ENCODE data around the gene SRGAP2C.
"Not testable (repeated sequence)": the region's sequence is repeated elsewhere in the genome, so short reads cannot be mapped to it uniquely, and the experiment has no call there.

The SRGAP2C gene

DNA sequence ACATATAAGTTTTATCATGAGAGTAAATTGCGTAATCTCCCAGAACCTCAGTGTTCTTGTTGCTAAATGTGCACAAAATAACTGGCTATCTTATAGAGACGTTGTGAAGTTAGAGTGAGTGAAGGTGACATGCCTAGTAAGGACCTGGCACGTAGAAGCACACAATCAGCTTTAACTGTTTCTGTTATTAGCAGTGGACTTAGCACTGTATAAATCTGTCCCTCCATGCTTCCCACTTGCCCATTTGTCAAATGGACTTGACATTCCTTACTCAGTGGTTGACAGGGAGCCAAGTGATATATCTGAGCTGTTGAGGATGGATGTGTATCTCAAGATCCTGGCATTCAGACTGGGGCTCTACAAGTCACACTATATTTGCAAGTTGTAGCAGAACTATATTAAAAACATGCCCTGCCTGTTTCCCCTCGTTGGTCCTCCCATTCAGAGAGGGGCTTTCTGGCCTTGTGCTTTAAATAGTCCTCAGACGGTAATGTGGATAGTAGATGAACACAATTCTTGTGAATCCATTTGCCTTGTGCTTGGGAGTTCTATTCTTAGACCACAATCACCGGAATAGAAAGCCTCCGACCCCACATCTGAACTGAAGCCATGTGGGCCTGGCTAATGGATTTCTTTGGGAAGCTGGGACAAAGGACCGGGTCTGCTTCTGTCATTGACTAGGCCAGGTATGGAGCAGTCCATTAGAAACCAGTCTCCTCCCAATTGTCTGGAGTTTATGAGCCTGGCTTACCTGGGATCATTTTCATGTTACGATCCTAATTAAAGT, 43.0 kb downstream of the SRGAP2C start:
- DNase-seq (ENCODE audit: low spot score), result not testable (repeated sequence)

DNA sequence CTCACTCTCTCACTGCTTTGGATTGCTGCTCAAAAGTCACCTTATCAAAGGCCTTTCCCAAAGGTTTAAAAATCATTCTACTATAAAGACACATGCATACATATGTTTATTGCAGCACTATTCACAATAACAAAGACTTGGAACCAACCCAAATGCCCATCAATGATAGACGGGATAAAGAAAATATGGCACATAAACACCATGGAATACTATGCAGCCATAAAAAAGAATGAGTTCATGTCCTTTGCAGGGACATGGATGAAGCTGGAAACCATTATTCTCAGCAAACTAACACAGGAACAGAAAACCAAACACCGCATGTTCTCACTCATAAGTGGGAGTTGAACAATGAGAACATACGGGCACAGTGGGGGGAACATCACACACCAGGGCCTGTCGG, 45.9 kb downstream of the SRGAP2C start:
- not testable (repeated sequence) for DNase-seq (ENCODE audit: low spot score)

DNA sequence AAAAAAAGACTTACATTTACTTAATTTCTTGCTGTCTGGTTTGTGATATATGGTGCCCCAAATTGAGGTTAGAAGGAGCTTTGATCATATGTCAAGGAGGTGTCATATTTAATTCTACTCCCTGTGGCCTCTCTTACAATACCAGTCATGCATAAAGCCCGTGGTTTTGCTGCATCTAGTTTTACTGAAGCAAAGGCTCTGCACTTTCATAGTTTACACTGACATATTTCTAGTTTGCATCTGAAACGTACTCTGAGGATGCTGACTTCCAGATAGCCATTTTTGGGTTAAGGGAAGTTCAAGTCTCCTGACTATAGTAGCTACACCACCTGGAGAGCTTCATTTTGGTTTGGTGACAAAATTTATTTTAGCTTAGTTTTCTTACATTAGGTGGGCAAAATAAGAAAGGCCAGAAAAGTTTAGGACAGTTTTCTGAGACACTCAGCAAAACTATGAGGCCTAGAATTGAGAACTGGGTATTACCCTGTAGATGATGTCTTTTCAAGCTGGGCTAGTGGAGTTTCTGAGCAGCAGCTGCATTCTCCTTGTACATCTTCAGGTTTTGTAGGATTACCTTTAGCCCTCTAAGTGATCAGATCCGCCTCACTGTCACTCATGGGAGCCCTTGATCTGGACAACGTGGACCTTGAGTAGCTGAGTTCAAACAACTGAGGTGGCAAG, 47.8 kb downstream of the SRGAP2C start:
- not testable (repeated sequence) for DNase-seq (ENCODE audit: low spot score)

DNA sequence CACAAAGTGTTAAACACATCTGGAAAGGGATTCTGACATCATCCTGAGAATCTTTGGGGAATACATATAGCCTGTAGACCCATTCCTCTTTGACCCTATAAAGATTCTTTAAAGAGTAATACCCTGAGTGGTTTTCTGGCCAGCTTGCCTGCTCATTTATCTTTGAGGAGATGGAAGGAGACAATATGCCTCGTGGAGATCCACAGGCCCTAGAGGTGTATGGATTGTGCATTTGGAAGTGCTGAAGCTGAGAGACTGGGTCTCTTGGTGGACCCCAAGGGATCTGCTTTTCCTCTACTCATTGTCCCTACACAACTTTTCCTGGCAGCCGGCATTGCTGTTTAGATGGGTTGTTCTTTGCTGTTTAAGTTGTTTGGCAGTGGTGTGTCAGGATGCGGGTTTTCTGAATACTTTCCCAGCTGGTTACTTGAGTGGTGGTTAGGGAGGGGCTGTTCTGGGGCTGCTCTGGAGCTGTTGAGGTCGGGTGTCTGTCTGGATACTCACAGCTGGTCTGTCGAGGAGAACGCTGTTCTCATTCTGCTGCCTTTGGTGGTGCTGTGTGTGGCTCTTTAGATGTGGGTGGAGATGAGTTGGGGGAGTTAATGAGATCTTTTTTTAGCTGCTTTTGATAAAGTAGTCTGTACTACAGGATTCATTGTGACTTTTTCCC, 49.5 kb downstream of the SRGAP2C start:
- not testable (repeated sequence) for DNase-seq (ENCODE audit: low spot score)

DNA sequence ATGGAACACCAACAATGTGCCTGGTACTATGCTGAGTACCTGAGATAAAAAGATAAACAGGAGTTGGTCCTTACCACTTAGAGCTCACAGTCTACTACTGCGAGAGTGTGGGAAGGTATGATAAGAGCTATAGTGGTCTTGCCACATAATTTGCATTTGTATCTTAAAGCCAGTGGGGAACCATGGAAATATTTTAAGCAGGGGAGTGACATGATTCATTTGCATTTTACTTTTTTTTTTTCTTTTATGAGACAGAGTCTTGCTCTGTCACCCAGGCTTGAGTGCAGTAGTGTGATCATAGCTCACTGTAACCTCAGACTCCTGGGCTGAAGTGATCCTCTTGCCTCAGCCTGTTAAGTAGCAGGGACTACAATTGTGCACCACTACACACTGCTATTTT, 53.6 kb downstream of the SRGAP2C start:
- DNase-seq (ENCODE audit: low spot score), result not testable (repeated sequence)

DNA sequence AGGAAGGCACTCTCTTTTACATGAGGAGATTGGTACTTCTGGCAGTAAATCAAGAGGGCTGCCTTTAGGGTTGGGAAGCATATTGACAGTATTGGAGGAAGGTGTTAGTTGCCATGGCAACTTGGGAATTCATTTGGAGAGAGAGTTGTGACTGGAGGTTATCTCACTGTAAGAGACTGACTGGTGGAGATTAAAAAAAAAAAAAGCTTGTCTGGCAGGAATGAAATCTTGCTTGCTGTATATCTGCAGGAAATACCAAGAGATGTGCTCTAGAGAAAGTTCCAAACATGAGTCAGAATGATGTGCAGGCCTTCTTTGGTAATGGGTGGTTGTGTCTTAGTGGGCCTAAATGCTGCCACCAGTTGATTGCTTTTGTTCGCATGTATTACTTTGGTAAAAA, 59.1 kb downstream of the SRGAP2C start:
- DNase-seq (ENCODE audit: low spot score), result not testable (repeated sequence)

DNA sequence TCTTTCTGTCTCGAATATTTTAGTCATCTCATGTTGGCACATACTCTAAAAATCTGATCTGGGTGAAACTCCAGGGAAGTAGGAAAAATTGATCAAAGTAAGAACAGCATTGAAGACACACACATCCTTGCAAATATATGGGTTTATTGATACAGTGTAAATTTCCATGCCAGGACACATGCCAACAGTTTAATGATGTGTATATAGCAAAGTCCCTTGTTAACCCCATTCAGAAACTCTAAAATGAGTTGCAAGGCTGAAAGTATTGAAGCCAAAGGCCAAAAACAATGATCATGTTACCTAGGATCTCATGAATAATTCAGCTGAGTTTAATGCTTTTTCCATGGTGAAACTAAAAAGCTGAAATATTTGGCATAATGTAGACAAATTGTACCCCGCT, 61.6 kb downstream of the SRGAP2C start:
- not testable (repeated sequence) for DNase-seq (ENCODE audit: low spot score)

DNA sequence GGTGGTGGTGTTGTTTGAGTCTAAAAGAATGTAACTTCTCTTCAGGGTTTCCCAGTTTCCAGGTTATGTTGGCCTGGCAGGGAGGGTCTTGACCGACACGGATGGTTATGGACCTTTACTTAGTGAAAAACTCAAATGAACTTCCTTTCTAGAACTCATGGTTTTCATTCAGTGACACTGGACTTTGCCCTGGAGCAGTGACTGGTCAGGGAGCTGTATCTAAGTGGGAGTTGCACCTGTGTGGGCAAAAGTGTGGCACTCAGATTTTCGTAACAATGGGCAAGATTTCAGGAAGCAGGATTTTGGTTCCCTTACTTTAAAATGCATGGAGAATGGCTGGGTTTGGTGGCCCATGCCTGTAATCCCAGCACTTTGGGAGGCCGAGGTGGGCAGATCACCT, 67.9 kb downstream of the SRGAP2C start:
- not testable (repeated sequence) for DNase-seq (ENCODE audit: low spot score)

DNA sequence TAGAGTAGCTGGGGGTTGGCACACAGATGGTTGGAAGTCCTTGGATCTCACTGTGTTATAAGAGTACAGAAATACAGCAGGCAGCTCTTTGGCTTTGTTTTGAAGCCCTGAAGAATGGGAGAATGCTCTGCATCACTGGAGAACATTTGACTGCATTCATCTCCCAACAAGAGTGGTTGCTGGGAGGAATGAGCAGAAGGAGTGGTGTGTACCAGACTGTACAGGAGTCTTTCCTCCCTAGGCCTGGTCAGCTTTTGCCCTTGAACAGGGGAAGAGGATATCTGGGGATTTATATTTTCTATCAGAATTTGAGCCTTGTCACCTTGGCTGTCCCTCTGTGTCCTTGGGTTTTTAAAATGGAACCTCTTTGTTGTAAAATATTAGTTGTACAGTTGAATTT, 69.8 kb downstream of the SRGAP2C start:
- DNase-seq (ENCODE audit: low spot score), result not testable (repeated sequence)

DNA sequence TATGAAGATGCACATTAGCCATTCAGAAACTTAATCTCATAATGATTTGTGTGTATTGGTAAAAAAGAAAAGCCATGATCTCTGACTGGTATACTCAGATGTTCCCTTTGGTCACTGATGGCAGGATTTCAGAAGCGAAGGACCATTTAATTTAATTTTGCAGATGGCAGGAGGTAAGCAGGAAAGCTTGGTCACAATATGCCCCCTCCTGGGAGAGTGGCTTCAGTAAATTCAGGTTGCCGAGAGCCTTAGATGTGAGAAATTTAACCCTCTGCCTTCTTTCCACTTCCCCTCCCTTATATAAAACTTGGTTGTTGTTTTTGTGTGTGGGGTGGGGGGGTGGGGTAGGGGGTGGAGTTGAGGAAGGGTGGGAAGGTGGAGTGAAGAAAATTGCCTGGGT, 72.9 kb downstream of the SRGAP2C start:
- DNase-seq (ENCODE audit: low spot score), result not testable (repeated sequence)

DNA sequence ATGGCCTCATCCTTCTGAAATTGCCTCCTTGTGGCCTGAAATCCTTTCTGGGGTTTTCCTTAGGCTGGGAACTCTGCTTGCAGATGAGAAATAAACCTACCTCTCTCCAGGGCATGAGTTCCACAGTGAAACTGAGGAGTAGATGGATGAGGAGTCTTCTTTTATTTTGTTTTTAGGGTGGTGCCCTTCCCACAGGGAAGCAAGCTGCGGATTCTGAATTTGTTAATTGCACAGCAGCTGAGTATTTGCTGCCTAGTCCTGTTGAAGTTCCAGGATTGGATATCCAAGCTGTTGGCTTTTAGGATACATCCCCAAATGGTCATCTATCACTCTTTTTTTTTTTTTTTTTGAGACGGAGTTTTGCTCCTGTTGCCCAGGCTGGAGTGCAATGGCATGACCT, 73.4 kb downstream of the SRGAP2C start:
- DNase-seq (ENCODE audit: low spot score), result not testable (repeated sequence)

DNA sequence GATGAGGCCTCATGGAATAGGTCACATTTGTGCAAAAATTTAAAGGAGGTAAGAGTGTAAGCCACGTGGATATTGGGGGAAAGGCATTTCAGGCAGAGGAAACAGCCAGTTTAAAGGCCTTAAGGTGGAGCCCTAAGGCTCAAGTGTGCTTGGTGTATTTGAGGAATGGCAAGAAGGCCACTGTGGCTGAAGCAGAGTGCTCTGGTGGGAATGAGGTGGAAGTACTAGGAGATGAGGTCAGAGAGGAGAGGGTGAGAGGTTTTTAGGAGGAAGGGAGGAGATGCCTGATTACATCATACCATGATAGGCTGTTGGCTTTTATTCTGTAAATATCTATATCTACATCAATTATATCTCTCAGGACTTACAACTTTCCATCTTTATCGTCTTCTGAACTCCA, 75.4 kb downstream of the SRGAP2C start:
- DNase-seq (ENCODE audit: low spot score), result not testable (repeated sequence)

DNA sequence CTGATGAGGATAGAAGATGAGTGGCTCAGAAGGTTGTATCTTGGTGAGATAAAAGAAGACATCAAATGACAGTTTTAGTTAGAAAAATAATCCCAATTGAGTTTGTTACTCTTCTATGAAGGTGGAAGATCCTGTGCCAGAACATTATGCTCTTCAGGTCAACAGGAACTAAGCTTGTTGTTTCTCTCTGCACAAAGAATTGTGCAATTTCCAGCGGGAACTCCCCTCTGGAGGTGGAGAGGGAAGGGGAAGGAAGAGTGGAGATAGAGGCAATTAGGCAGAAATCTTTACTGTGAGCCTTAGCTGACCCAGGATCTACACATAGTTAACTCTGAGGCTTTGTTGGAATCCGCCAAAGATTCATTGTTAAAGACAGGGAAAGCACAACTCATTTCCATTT, 77.4 kb downstream of the SRGAP2C start:
- DNase-seq (ENCODE audit: low spot score), result not testable (repeated sequence)

DNA sequence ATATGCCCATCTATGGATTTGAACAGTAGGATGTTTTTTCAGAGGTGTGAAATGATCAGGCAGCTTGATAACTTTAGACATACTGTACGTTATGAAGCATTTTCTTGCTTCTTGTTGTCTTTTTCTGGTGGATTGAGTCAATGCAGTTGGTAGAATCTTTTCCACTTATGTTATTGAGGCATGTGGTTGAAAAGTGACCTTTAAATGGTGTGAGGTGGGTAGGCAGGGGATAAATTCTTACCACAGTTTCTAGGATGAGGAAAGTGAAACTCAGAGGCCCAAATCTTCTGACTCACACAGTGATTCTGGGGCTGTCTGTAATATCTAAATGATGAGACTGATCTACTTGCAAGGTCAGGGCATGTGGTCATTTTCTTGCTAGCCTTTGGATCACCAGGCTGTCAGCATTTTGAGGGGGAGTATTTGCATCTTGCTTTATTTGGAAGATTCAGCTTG, 79.0 kb downstream of the SRGAP2C start:
- not testable (repeated sequence) for DNase-seq (ENCODE audit: low spot score)

DNA sequence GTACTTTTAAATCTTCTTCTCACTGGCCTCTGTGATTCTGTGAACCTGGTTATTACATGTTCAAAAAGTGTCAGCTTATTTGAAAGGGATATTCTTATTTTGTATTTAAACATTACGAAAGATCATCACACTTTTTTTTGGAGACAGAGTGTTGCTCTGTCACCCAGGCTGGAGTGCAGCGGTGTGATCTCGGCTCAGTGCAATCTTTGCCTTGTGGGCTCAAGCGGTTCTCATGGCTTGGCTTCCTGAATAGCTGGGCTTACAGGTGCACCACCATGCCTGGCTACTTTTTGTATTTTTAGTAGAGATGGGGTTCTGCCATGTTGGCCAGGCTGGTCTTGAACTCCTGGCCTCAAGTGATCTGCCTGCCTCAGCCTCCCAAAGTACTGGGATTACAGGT, 82.3 kb downstream of the SRGAP2C start:
- DNase-seq (ENCODE audit: low spot score), result not testable (repeated sequence)

DNA sequence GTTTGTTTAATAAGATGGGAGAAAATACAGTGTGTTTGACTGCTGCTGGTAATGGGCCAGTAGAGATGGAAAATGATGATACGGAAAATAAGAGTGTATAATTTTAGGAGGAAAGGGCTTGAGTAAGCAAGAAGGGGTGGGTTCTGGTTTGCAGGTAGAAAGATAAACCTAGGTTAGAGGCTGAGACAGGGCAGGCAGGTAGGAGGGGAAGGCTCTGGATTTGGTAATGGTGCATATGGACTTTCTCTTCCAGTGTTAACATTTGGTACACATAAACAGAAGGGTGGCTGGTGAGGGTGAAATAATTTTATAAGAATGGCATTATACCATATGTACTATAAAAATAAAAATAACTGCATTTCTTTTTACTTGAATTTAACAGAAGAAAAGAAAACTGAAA, 84.5 kb downstream of the SRGAP2C start:
- not testable (repeated sequence) for DNase-seq (ENCODE audit: low spot score)

DNA sequence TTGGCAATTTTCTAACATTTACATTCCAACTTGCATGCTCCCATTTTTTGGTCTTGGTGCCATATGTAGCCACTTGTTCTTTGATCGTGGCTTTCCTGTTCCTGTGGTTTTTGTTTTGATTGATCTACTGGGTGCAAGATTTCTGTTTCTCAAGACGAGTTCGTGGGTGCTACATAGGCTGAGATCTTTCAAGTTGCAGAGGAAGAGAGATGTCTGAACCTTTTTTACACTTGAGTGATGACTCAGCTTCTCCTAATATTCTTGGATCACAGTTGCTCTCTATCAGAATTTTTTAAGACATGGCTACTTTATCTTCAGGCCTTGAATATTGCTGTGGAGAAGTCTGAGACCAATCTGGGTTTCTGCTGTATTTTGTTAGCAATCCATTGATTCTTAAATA, 85.2 kb downstream of the SRGAP2C start:
- not testable (repeated sequence) for DNase-seq (ENCODE audit: low spot score)

DNA sequence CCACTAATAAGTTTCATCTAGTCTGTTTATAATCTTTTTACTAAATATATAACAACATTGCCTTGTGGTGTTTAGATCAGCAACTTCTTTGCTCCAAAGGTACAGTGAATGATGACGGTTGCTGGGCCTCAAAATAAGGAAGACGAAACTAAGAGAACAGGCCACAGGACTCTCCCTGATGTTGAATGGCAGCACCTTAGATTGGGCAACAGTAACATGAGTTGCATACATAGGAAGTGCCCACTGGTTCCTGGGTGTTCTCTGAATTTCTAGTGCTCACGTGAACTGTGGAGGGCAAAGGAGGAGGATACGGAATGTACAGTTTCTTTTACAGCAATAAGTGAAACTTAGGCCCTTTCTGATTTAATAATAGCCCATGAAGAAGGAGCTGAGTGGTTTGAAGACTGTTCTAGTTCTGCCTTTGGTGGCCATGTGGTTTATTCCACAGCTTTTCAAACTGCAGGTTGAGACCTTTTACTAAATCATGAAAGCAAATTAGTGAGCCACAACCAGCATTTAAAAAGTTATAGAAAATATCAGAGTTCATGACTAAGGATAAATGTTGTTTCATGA, 86.5 kb downstream of the SRGAP2C start:
- not testable (repeated sequence) for DNase-seq (ENCODE audit: low spot score)

DNA sequence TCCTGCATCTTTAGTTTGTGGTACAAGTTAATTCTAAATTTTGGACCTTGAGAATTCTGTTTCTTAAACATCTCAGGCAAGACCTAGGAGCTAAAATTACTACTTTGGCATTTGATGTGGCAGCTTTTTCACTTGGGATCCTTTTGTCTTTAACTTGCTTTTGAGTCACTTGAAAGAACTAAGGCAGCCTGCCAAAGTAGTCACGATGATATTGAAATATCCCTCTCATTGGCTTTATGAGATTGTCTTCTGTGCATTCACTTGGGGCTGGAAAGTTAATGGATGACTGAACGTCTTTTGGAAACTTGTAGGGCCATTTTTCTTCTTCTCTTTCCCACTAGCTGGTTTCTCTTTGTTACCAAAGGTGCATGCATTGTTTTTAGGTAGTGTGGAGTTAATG, 90.7 kb downstream of the SRGAP2C start:
- not testable (repeated sequence) for DNase-seq (ENCODE audit: low spot score)

DNA sequence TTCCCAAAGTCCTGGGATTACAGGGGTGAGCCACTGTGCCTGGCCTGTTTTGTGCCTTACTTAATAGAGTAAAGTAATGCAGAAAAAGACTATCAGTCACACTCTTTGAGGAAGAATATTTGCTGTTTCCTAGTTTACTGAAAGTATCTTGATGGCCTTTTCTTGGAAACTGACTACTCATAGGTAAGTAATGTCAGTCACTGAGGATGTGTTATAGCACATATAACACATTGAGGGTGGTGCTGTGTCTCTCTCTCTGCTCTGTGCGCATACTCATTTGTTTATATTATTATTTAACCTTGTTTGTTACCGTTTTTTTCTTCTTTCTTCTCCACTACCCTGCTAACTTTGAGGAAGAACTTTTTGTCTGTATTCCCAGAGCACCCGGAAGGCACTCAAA, 93.4 kb downstream of the SRGAP2C start:
- not testable (repeated sequence) for DNase-seq (ENCODE audit: low spot score)

DNA sequence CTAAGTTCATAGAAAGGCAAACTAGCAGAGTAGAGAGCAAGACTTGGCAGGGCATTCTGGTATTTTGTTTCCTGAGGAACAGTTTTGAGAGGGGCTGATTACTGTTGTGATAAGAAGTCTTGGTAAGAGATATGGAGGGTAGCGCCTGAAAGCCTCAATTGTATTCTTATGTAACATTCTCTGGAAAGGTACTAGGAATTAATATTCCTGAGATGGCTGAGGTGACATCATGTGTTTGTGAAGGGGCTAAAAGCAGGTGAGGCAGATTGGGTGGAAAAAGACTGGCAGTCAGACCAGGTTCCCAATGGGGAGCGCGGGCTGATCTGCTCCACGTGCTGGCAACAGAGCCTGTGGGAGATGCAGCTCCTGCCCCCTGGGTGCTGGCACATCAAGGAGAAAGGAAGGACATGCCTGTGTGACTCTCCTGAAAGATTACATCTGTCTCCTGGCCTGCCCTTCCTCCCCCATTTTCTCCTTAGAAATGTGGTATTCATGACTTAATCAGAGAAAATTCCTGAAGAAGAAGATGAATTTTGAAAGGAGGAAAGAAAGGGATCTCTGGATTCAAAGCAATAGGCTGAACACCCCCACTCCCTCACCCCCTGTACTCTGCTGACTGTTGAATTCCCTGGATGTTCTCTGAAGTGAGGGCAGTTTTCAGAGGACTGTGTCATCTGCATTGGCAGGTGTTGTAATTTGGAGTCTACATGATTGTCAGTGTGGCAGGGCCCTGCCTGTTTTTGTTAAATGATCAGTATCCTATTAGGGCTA, 94.2 kb downstream of the SRGAP2C start:
- not testable (repeated sequence) for DNase-seq (ENCODE audit: low spot score)

DNA sequence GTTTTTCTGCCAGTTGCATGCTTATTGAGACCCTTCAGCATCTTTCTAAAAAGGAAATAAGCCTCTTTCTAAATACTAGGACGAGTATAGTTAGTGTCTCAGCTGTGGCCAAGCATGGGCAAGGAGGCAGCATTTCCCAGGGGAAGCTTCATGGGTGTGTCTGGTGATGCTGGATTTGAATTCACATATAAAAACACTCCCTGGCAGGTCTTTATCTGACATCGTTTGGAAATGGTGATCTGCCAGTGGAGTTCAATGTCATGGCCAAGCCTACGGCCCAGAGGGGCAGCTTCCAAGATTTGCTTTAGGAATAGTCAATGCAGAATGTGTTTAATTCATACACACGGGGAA, 94.7 kb downstream of the SRGAP2C start:
- not testable (repeated sequence) for DNase-seq (ENCODE audit: low spot score)
